GM20000 (cell line): ENCODE results near the gene WAS.

ENCODE experiments used
- DNase-seq: peaks from one replicate; pipeline ENCODE4 v3.0.0; 2012; ENCODE audit warnings: low spot score
- CTCF ChIP-seq: IDR thresholded peaks from 2 replicates; pipeline ENCODE4 v1.5.1; 2012; ENCODE audit warnings: mild to moderate bottlenecking, control low read depth; ENCODE audit errors: extremely low read depth, missing control alignments

Gene WAS

GRCh38 chrX:48711162-48711928 lies 27.7 kb downstream of the WAS start:
- DNase-seq = no peak
- no peak for TF ChIP-seq CTCF

GRCh38 chrX:48711929-48712505 lies 28.4 kb downstream of the WAS start:
- no peak for DNase-seq

GRCh38 chrX:48713847-48714246 lies 30.2 kb downstream of the WAS start:
- no peak for DNase-seq

More at GRCh38 chrX:48711929-48712505, 28.4 kb downstream of the WAS start:
- TF ChIP-seq CTCF = no peak

GRCh38 chrX:48714573-48714972 lies 31.0 kb downstream of the WAS start:
- no peak for DNase-seq
- no peak for TF ChIP-seq CTCF

More at GRCh38 chrX:48713847-48714246, 30.2 kb downstream of the WAS start:
- TF ChIP-seq CTCF = no peak

GRCh38 chrX:48715072-48715471 lies 31.5 kb downstream of the WAS start:
- no peak for TF ChIP-seq CTCF
- no peak for DNase-seq

- TF ChIP-seq CTCF = no peak
- DNase-seq = no peak
Observed at GRCh38 chrX:48715876-48716502, 32.4 kb downstream of the WAS start.

GRCh38 chrX:48719958-48720357 lies 36.4 kb downstream of the WAS start:
- DNase-seq = no peak
- TF ChIP-seq CTCF = no peak
